Panc1 (cell line): ENCODE results near the gene IL17C.

Experiments used
- CTCF ChIP-seq: fragments of 450-650 bp; IDR thresholded peaks from 2 replicates; pipeline ENCODE4 v1.5.1; 2017; ENCODE audit warnings: mild to moderate bottlenecking
- POLR2AphosphoS5 ChIP-seq: IDR thresholded peaks from 2 replicates; pipeline ENCODE4 v1.6.1; 2012; ENCODE audit warnings: mild to moderate bottlenecking, low read depth, low read length, moderate library complexity
- REST ChIP-seq, 2 experiments: IDR thresholded peaks; 2 replicates each; pipeline ENCODE4 v1.6.1; 2011 to 2012; ENCODE audit warnings: low read depth in 2 of 2, control low read depth in 1 of 2, low read length in 1 of 2, mild to moderate bottlenecking in 1 of 2, moderate library complexity in 1 of 2; ENCODE audit not compliant: insufficient read depth in 1 of 2
- SIN3A ChIP-seq: IDR thresholded peaks from 2 replicates; pipeline ENCODE4 v1.6.1; 2012; ENCODE audit warnings: low read depth, mild to moderate bottlenecking, low read length, moderate library complexity, borderline replicate concordance; ENCODE audit not compliant: insufficient read depth

GRCh38 chr16:88681084-88681680 is 42.8 kb downstream of the IL17C start:
- TF ChIP-seq CTCF (peak; percentile 74), POLR2AphosphoS5 (no peak), REST (IDR thresholded peaks at IDR 0.05; ENCODE audit: insufficient read depth in 1 of 2, low read depth in 2 of 2, low read length in 1 of 2) (no peak), SIN3A (no peak)
